ENCODE measurements around the gene ZNF227.
"Not testable (repeated sequence)": the region's sequence is repeated elsewhere in the genome, so short reads cannot be mapped to it uniquely, and the experiment has no call there.

ZNF227 gene

GRCh38 chr19:44221291-44221690 lies 9.0 kb downstream of the ZNF227 start:
- H3K9me3 ChIP-seq (ENCODE audit: control insufficient read depth in 5 of 5, low read length in 5 of 5) = peaks cover 4 to 16% (median 7%) of the 10 kb centered on the region in 5 donors
- peaks cover 17 to 31% (median 26%) of the 10 kb centered on the region in 5 donors for H3K36me3 ChIP-seq (ENCODE audit: control insufficient read depth in 5 of 5, insufficient read depth in 5 of 5, low read length in 5 of 5)
- H3K4me3 ChIP-seq (ENCODE audit: low read depth in 1 of 5, low read length in 5 of 5); H3K27ac ChIP-seq (ENCODE audit: low read depth, low read length); H3K4me1 ChIP-seq (ENCODE audit: control insufficient read depth in 5 of 5, insufficient read depth in 5 of 5, low read length in 5 of 5); H3K9ac ChIP-seq (ENCODE audit: low read length in 5 of 5); H3K27me3 ChIP-seq (ENCODE audit: control insufficient read depth in 5 of 5, insufficient read depth in 4 of 5, low read length in 5 of 5): not testable (repeated sequence)

GRCh38 chr19:44228318-44228717 lies 16.0 kb downstream of the ZNF227 start:
- no peaks in the 10 kb centered on the region for H3K27me3 ChIP-seq (ENCODE audit: control insufficient read depth in 5 of 5, insufficient read depth in 4 of 5, low read length in 5 of 5)
- H3K27ac ChIP-seq (ENCODE audit: low read depth, low read length) = no peak overlapping the region
- H3K9ac ChIP-seq (ENCODE audit: low read length in 5 of 5) = no peak overlapping the region
- peak overlapping the region; percentile 21 to 58 (median 46) for H3K4me3 ChIP-seq (ENCODE audit: low read depth in 1 of 5, low read length in 5 of 5)
- peaks cover 28 to 60% (median 47%) of the 10 kb centered on the region in 5 donors for H3K9me3 ChIP-seq (ENCODE audit: control insufficient read depth in 5 of 5, low read length in 5 of 5)
- peaks cover 32 to 66% (median 59%) of the 10 kb centered on the region in 5 donors for H3K36me3 ChIP-seq (ENCODE audit: control insufficient read depth in 5 of 5, insufficient read depth in 5 of 5, low read length in 5 of 5)
- H3K4me1 ChIP-seq (ENCODE audit: control insufficient read depth in 5 of 5, insufficient read depth in 5 of 5, low read length in 5 of 5) = no peaks in the 10 kb centered on the region

DNA sequence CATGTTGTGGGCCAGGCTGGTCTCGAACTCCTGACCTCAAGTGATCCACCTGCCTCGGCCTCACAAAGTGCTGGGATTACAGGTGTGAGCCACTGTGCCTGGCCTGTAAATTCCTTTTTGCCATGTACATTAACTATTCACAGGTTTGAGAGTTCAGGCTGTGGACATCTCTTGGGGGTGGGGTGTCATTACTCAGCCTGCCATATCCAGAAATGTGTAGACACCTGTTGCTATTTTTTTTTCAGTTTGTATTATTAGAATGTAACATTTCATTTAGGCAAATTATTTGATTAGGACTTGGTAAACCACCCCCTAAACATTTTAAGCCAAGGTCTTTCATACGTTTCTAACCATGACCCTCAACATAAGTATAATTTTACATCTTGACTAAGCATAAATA lies 20.5 kb downstream of the ZNF227 start:
- peaks cover 61 to 91% (median 78%) of the 10 kb centered on the region in 5 donors for H3K9me3 ChIP-seq (ENCODE audit: control insufficient read depth in 5 of 5, low read length in 5 of 5)
- H3K4me3 ChIP-seq (ENCODE audit: low read depth in 1 of 5, low read length in 5 of 5) = peak overlapping the region in 4 of 5 donors; percentile 1 to 35 (median 13)
- no peak overlapping the region for H3K9ac ChIP-seq (ENCODE audit: low read length in 5 of 5)
- peaks cover 66 to 88% (median 86%) of the 10 kb centered on the region in 5 donors for H3K36me3 ChIP-seq (ENCODE audit: control insufficient read depth in 5 of 5, insufficient read depth in 5 of 5, low read length in 5 of 5)
- H3K27ac ChIP-seq (ENCODE audit: low read depth, low read length) = no peak overlapping the region
- H3K27me3 ChIP-seq (ENCODE audit: control insufficient read depth in 5 of 5, insufficient read depth in 4 of 5, low read length in 5 of 5) = no peaks in the 10 kb centered on the region
- H3K4me1 ChIP-seq (ENCODE audit: control insufficient read depth in 5 of 5, insufficient read depth in 5 of 5, low read length in 5 of 5) = no peaks in the 10 kb centered on the region

GRCh38 chr19:44236384-44236783 lies 24.1 kb downstream of the ZNF227 start:
- no peak overlapping the region for H3K9ac ChIP-seq (ENCODE audit: low read length in 5 of 5)
- H3K4me1 ChIP-seq (ENCODE audit: control insufficient read depth in 5 of 5, insufficient read depth in 5 of 5, low read length in 5 of 5) = no peaks in the 10 kb centered on the region
- peaks cover 68 to 100% (median 89%) of the 10 kb centered on the region in 5 donors for H3K9me3 ChIP-seq (ENCODE audit: control insufficient read depth in 5 of 5, low read length in 5 of 5)
- H3K27me3 ChIP-seq (ENCODE audit: control insufficient read depth in 5 of 5, insufficient read depth in 4 of 5, low read length in 5 of 5) = no peaks in the 10 kb centered on the region
- peaks cover 54 to 57% (median 54%) of the 10 kb centered on the region in 5 donors for H3K36me3 ChIP-seq (ENCODE audit: control insufficient read depth in 5 of 5, insufficient read depth in 5 of 5, low read length in 5 of 5)
- H3K27ac ChIP-seq (ENCODE audit: low read depth, low read length) = no peak overlapping the region
- peak overlapping the region; percentile 4 to 53 (median 42) for H3K4me3 ChIP-seq (ENCODE audit: low read depth in 1 of 5, low read length in 5 of 5)

DNA sequence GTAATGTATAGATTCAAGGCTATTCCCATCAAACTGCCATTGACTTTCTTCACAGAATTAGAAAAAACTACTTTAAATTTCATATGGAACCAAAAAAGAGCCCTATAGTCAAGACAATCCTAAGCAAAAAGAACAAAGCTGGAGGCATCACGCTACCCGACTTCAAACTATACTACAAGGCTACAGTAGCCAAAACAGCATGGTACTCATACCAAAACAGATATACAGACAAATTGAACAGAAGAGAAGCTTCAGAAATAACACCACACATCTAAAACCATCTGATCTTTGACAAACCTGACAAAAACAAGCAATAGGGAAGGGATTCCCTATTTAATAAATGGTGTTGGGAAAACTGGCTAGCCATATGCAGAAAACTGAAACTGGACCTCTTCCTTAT lies 40.0 kb downstream of the ZNF227 start:
- peaks cover 0 to 26% (median 3%) of the 10 kb centered on the region in 5 donors for H3K36me3 ChIP-seq (ENCODE audit: control insufficient read depth in 5 of 5, insufficient read depth in 5 of 5, low read length in 5 of 5)
- H3K4me1 ChIP-seq (ENCODE audit: control insufficient read depth in 5 of 5, insufficient read depth in 5 of 5, low read length in 5 of 5); H3K27ac ChIP-seq (ENCODE audit: low read depth, low read length); H3K27me3 ChIP-seq (ENCODE audit: control insufficient read depth in 5 of 5, insufficient read depth in 4 of 5, low read length in 5 of 5); H3K9ac ChIP-seq (ENCODE audit: low read length in 5 of 5): not testable (repeated sequence)
- peak overlapping the region in 1 of 5 donors; percentile 41 for H3K4me3 ChIP-seq (ENCODE audit: low read depth in 1 of 5, low read length in 5 of 5)
- H3K9me3 ChIP-seq (ENCODE audit: control insufficient read depth in 5 of 5, low read length in 5 of 5) = peaks cover 51 to 88% (median 78%) of the 10 kb centered on the region in 5 donors

- peaks cover 43 to 90% (median 75%) of the 10 kb centered on the region in 5 donors for H3K9me3 ChIP-seq (ENCODE audit: control insufficient read depth in 5 of 5, low read length in 5 of 5)
- not testable (repeated sequence) for H3K27me3 ChIP-seq (ENCODE audit: control insufficient read depth in 5 of 5, insufficient read depth in 4 of 5, low read length in 5 of 5)
Observed at GRCh38 chr19:44253392-44253791, 41.1 kb downstream of the ZNF227 start.

DNA sequence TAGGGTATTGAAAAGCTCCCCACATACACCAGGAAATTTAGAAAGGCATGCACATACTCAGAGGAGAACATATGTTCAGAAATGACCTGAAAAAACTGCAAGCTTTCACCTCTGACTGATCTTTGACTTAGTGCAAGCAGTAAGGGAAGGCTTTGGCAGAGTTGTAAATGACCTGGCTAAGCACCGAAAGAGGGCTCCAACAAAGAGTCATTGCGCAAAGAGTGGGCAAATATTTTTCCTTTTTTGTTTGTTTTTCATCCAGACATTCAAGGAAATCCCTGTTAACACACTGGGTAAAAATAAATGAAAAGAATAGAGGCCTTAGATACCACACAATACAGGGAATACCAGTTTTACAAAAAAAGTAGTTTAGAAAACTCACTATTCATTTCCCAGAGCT lies 42.2 kb downstream of the ZNF227 start:
- Histone ChIP-seq H3K27me3 (ENCODE audit: control insufficient read depth in 5 of 5, insufficient read depth in 4 of 5, low read length in 5 of 5) (no peaks in the 10 kb centered on the region), H3K9me3 (ENCODE audit: control insufficient read depth in 5 of 5, low read length in 5 of 5) (peaks cover 35 to 87% (median 72%) of the 10 kb centered on the region in 5 donors), H3K27ac (ENCODE audit: low read depth, low read length) (no peak overlapping the region), H3K4me3 (ENCODE audit: low read depth in 1 of 5, low read length in 5 of 5) (peak overlapping the region in 4 of 5 donors; percentile 19 to 57 (median 37)), H3K9ac (ENCODE audit: low read length in 5 of 5) (no peak overlapping the region), H3K4me1 (ENCODE audit: control insufficient read depth in 5 of 5, insufficient read depth in 5 of 5, low read length in 5 of 5) (no peaks in the 10 kb centered on the region), H3K36me3 (ENCODE audit: control insufficient read depth in 5 of 5, insufficient read depth in 5 of 5, low read length in 5 of 5) (peaks cover 0 to 15% (median 0%) of the 10 kb centered on the region in 5 donors)

More at GRCh38 chr19:44253392-44253791, 41.1 kb downstream of the ZNF227 start:
- Histone ChIP-seq H3K36me3 (ENCODE audit: control insufficient read depth in 5 of 5, insufficient read depth in 5 of 5, low read length in 5 of 5) (peaks cover 0 to 21% (median 3%) of the 10 kb centered on the region in 5 donors), H3K4me3 (ENCODE audit: low read depth in 1 of 5, low read length in 5 of 5) (peak overlapping the region in 2 of 5 donors; percentile 11 to 57)
- not testable (repeated sequence) for H3K9ac ChIP-seq (ENCODE audit: low read length in 5 of 5); H3K4me1 ChIP-seq (ENCODE audit: control insufficient read depth in 5 of 5, insufficient read depth in 5 of 5, low read length in 5 of 5); H3K27ac ChIP-seq (ENCODE audit: low read depth, low read length)

GRCh38 chr19:44255705-44256411 lies 43.5 kb downstream of the ZNF227 start:
- peaks cover 0 to 15% (median 0%) of the 10 kb centered on the region in 5 donors for H3K36me3 ChIP-seq (ENCODE audit: control insufficient read depth in 5 of 5, insufficient read depth in 5 of 5, low read length in 5 of 5)
- H3K9me3 ChIP-seq (ENCODE audit: control insufficient read depth in 5 of 5, low read length in 5 of 5) = peaks cover 35 to 89% (median 78%) of the 10 kb centered on the region in 5 donors
- no peaks in the 10 kb centered on the region for H3K27me3 ChIP-seq (ENCODE audit: control insufficient read depth in 5 of 5, insufficient read depth in 4 of 5, low read length in 5 of 5)
- peak overlapping the region in 4 of 5 donors; percentile 1 to 48 (median 31) for H3K4me3 ChIP-seq (ENCODE audit: low read depth in 1 of 5, low read length in 5 of 5)
- no peak overlapping the region for H3K9ac ChIP-seq (ENCODE audit: low read length in 5 of 5)
- H3K4me1 ChIP-seq (ENCODE audit: control insufficient read depth in 5 of 5, insufficient read depth in 5 of 5, low read length in 5 of 5) = no peaks in the 10 kb centered on the region
- no peak overlapping the region for H3K27ac ChIP-seq (ENCODE audit: low read depth, low read length)

DNA sequence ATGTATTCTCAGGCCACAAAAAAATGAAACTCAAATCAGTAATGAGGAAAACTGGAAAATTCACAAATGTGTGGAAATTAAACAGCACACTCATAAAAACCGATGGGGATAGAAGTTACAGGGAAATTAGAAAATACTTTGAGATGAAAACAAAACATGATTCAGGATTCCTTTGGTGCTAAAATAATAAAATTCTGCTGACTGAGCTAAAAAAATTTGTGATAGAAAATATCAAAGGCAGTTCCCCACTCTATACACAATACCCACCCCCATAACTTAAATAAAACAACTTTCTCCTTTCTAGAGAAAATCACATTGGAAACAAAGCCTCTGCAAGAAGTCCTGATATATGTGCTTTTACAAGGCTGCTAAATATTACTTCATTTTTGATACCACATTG lies 45.8 kb downstream of the ZNF227 start:
- Histone ChIP-seq H3K9ac (ENCODE audit: low read length in 5 of 5) (no peak overlapping the region), H3K4me1 (ENCODE audit: control insufficient read depth in 5 of 5, insufficient read depth in 5 of 5, low read length in 5 of 5) (no peaks in the 10 kb centered on the region), H3K4me3 (ENCODE audit: low read depth in 1 of 5, low read length in 5 of 5) (no peak overlapping the region), H3K9me3 (ENCODE audit: control insufficient read depth in 5 of 5, low read length in 5 of 5) (peaks cover 36 to 93% (median 86%) of the 10 kb centered on the region in 5 donors), H3K27ac (ENCODE audit: low read depth, low read length) (no peak overlapping the region), H3K27me3 (ENCODE audit: control insufficient read depth in 5 of 5, insufficient read depth in 4 of 5, low read length in 5 of 5) (no peaks in the 10 kb centered on the region), H3K36me3 (ENCODE audit: control insufficient read depth in 5 of 5, insufficient read depth in 5 of 5, low read length in 5 of 5) (peaks cover 0 to 15% (median 0%) of the 10 kb centered on the region in 5 donors)

GRCh38 chr19:44258835-44259413 lies 46.6 kb downstream of the ZNF227 start:
- Histone ChIP-seq H3K9me3 (ENCODE audit: control insufficient read depth in 5 of 5, low read length in 5 of 5) (peaks cover 42 to 92% (median 82%) of the 10 kb centered on the region in 5 donors), H3K27me3 (ENCODE audit: control insufficient read depth in 5 of 5, insufficient read depth in 4 of 5, low read length in 5 of 5) (no peaks in the 10 kb centered on the region), H3K27ac (ENCODE audit: low read depth, low read length) (no peak overlapping the region), H3K4me3 (ENCODE audit: low read depth in 1 of 5, low read length in 5 of 5) (peak overlapping the region in 1 of 5 donors; percentile 67), H3K36me3 (ENCODE audit: control insufficient read depth in 5 of 5, insufficient read depth in 5 of 5, low read length in 5 of 5) (peaks cover 0 to 14% (median 0%) of the 10 kb centered on the region in 5 donors), H3K4me1 (ENCODE audit: control insufficient read depth in 5 of 5, insufficient read depth in 5 of 5, low read length in 5 of 5) (no peaks in the 10 kb centered on the region), H3K9ac (ENCODE audit: low read length in 5 of 5) (no peak overlapping the region)
